Measurements from ENCODE around the gene EFEMP1.
"Not testable (repeated sequence)": the region's sequence is repeated elsewhere in the genome, so short reads cannot be mapped to it uniquely, and the experiment has no call there.

The EFEMP1 gene

DNA sequence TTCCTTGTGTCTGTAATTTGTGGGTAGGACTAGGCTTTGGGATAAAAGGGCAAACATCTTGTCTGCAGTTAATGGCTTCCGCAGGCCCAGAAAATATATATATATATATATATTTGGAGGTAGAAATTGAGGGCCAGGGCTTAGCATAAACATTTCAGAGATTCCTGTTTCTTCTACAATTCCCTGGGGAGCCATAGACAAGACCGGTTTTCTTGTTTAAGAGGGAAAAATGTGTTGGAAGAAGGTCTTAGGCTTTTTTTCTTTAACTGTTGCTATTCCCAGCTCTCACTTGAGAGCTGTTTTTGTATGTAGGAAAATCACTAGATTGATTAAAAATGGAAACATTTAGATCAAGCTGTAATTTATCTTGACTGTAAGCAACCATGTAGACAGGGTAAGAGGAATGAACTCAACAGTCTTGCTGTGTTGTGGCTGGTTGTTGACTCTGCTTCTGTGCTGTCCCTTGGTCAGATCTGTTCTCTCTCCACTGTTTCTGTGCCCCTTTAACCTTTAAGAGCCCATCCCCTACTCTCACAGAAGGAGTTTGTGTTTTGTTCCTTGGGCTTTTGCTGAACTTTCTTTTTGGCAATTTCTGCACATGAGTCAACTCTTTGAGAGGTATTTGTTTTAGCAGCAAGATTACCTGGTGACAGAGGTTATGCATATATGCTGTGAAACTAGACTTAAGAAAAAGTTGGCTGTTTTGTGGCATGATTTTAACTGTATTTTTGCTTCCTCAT, 58.3 kb downstream of the EFEMP1 start:
- no peak for DNase-seq (ENCODE audit: low read depth)

GRCh38 chr2:55864351-55865084, 59.1 kb downstream of the EFEMP1 start:
- no peak for DNase-seq (ENCODE audit: low read depth)

DNA sequence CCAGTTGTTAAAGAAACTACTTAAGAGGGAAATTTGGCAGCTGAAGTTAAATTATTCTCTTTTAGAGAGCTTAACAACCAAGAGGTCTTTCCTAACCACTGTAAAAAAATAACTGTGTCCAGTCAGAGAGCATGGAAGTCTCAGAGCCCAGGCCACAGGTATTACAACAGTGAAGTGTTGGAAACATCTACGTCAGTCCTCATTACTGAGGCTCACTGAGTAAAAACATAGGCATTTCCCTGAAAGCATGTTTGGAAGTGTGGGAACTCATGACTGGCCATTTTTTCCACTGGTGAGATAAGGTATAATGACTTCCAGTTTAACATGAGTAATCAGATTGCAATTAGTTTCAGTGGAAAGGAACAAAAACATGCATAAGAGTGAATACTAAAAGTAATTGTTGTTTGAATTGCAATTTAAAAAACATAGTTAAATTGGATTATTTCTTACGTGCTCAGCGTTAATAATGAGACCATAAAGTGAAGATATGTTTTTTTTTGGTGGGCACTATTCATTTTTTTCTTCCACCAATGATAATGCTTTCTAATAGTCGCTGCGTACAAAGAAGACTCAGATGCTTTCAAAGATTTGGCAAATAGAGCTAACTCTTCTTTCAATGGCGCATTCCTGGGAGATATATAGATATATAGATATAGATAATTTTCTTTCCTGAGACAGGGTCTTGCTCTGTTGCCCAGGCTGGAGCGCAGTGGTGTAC, 60.8 kb downstream of the EFEMP1 start:
- peak; percentile 100 for DNase-seq (ENCODE audit: low read depth)

DNA sequence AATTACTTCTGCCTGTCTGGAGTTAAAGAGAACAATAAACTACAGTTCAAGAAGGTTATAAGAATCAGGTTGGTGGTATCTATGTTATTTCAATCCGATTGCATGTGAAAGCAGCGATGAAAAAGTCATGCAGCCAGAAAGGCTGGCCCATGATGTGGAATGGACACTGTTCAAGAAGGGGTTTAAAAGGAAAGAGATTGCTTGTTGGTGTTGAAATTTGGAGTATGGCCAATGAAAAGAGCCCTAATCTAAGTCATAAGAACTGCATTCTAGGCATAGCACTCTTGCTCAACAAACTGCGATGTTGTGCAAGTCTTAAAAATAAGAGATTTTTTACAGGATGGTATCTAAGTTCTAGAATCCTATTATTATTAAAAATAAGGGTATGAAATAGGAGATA, 61.3 kb downstream of the EFEMP1 start:
- DNase-seq (ENCODE audit: low read depth): peak; percentile 92

DNA sequence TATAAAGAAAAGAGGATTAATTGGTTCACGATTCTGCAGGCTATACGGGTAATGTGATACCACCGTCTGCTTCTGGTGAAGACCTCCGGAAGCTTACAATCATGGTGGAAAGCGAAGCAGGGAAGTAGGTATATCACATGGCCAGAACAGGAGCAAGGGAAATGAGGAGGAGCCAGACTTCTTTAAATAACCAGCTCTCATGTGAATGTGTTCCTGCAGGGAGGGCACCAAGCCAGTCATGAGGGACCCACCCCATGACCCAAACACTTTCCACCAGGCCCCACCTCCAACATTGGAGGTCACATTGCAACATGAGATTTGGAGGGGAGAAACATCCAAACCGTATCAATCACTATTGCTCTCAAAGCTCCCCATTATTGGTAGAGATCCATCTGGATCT, 61.8 kb downstream of the EFEMP1 start:
- no peak for DNase-seq (ENCODE audit: low read depth)

- DNase-seq (ENCODE audit: low read depth): no peak
Observed at GRCh38 chr2:55860832-55861231, 62.8 kb downstream of the EFEMP1 start.

- no peak for DNase-seq (ENCODE audit: low read depth)
Observed at GRCh38 chr2:55859875-55860274, 63.7 kb downstream of the EFEMP1 start.

- DNase-seq (ENCODE audit: low read depth): no peak
Observed at GRCh38 chr2:55857766-55858165, 65.8 kb downstream of the EFEMP1 start.

DNA sequence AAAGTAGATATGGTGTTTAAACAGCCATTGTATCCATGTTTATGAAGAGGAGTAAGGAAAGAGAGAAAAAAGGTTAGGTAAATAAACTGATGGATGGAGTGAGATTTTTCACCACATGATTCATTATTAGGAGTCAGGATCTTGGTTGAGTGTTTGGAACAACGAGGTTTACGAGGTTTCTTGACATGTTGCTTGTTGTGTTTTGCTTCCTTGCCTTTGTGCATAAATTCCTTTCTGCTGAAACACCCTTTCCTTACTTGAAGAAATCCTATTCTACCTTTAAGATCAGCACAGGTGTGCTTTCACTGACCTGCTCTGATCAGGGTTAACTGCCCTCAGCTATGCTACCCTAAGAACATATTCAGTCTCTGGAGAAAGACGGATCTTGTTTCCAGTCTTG, 66.6 kb downstream of the EFEMP1 start:
- DNase-seq (ENCODE audit: low read depth): no peak

DNA sequence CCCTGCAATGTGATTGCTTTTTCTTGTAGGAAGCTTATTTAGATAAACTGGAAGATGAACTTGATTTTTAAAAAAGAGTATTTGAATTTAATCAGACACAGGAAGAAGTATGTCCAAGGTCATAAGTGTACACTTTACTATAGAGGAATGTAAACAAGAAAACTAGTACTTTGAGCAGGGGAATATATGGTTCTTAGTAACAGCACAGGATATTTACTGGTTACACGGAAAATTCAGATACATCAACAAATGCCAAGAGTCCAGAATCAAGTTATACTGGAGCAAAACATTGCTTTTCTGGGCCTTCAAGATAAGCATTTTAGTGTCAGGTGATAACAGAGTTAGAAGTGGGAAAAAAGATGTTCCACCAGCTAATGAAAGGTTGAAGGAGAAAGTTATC, 75.5 kb downstream of the EFEMP1 start:
- no peak for DNase-seq (ENCODE audit: low read depth)

DNA sequence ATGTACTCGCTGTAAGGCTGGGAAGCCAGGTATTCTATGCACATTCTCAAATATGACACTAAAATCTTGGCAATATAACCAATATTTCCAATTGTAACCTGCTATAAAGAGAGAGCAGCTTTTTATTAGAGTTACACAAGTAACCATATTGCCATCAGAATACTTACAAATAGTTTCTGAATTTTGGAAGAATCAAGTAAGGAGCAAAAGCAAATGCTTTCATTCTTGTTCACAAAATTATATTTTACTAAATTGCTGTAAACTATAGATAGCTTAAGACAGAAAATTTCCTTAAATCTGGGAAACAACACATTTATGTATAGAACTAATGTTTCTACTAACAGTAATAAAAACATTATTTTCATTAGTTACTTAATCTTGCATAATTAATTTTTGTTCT, 77.2 kb downstream of the EFEMP1 start:
- DNase-seq (ENCODE audit: low read depth): no peak

DNA sequence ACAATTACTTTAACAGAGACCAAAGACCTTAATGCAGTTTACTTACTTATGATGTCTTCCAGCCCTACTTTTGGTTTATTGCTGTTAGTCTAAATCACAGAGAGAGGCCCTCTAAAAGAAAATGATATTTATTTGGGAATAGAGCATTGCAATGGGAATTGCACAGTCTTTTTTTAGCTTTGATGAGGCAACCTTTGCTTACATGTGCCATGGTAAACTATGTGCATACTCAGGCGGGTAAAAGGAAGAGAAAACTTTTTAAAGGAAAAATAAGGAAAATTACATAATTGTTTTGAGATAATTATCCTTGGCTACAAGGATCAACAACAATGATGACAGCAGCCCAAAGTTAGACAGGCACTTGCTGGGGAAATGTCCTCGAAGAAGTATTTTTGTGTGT, 78.6 kb downstream of the EFEMP1 start:
- no peak for DNase-seq (ENCODE audit: low read depth)

- no peak for DNase-seq (ENCODE audit: low read depth)
Observed at GRCh38 chr2:55843994-55844345, 79.6 kb downstream of the EFEMP1 start.

GRCh38 chr2:55843096-55843993, 80.2 kb downstream of the EFEMP1 start:
- peak; percentile 100 for DNase-seq (ENCODE audit: low read depth)

DNA sequence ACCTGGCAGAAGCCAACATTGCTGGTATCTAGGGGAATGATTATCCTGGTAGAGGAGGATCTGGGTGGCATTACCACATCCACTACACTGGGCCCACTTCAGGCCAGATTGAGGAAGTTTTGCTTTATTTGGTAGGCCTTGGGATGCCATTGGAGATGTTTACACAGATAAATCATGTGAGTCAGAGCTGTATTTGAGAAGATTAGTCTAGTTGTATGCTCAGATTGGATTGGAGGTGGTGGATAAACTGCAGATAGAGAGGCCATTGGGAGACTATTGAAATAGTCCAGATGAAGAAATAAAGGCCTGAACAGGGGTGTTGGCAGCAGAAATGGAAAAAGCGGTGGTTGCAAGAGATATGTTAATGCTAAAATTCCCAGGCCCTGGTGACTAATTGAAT, 81.5 kb downstream of the EFEMP1 start:
- DNase-seq (ENCODE audit: low read depth): no peak

DNA sequence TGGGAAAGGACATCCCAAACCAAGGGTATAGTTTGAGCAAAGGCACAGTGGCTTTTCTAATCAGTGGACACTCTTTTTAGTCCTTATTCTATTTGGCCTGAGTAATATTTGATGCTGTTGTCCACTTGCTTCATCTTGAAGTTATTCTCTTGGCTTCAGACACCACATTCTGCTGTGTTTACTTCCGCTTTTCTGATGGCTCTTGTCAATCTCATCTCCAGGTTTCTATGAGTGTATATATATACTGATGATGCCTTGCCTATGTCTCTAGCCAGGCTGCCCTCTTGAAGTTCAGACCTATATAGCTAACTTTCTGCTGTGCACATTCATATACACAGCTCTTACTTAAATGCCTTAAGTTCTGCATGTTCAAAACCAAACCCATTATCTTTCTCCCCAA, 83.1 kb downstream of the EFEMP1 start:
- no peak for DNase-seq (ENCODE audit: low read depth)

- no peak for DNase-seq (ENCODE audit: low read depth)
Observed at GRCh38 chr2:55839182-55839819, 84.3 kb downstream of the EFEMP1 start.

GRCh38 chr2:55838653-55839052, 84.9 kb downstream of the EFEMP1 start:
- DNase-seq (ENCODE audit: low read depth): no peak

DNA sequence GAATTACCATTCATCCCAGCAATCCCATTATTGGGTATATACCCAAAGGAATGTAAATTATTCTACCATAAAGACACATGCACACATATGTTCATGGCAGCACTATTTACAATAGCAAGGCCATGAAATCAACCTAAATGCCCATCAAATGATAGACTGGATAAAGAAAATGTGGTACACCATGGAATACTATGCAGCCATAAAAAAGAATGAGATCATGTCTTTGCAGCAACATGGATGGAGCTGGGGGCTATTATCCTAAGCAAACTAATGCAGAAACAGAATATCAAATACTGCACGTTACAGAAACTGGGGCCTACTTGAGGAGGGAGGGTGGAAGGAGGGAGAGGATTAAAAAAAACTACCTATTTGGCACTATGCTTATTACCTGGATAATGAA, 85.5 kb downstream of the EFEMP1 start:
- DNase-seq (ENCODE audit: low read depth): not testable (repeated sequence)

DNA sequence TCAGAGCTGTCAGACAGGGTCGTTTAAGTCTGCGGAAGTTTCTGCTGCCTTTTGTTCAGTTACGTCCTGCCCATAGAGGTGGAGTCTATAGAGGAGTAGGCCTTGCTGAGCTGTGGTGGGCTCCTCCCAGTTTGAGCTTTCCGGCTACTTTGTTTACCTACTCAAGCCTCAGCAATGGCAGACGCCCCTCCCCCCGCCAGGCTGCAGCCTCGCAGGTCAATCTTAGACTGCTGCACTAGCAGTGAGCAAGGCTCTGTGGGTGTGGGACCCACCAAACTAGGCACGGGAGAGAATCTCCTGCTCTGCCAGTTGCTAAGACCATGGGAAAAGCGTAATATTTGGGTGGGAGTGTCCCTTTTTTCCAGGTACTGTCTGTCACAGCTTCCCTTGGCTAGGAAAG, 86.5 kb downstream of the EFEMP1 start:
- no peak for DNase-seq (ENCODE audit: low read depth)

DNA sequence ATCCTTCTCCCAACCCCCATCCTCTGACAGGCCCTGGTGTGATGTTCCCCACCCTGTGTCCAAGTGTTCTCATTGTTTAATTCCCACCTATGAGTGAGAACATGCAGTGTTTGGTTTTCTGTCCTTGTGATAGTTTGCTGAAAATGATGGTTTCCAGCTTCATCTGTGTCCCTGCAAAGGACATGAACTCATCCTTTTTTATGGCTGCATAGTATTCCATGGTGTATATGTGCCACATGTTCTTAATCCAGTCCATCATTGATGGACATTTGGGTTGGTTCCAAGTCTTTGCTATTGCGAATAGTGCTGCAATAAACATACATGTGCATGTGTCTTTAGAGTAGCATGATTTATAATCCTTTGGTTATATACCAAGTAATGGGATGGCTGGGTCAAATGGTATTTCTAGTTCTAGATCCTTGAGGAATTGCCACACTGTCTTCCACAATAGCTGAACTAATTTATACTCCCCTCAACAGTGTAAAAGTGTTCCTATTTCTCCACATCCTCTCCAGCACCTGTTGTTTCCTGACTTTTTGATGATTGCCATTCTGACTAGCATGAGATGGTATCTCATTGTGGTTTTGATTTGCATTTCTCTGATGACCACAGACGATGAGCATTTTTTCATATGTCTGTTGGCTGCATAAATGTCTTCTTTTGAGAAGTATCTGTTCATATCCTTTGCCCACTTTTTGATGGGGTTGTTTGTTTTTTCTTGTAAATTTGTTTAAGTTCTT, 91.7 kb downstream of the EFEMP1 start:
- not testable (repeated sequence) for DNase-seq (ENCODE audit: low read depth)

Data from GM04503 (cell line).